Measurements from ENCODE around the gene ZNF275. TPM values are rescaled to one million over a fixed set of nuclear protein-coding genes. Genes with fewer than 3 reads are reported as not detected.

The ZNF275 gene
- total RNA-seq, 1 donor from 2014 or later, result 8.5 TPM

DNA sequence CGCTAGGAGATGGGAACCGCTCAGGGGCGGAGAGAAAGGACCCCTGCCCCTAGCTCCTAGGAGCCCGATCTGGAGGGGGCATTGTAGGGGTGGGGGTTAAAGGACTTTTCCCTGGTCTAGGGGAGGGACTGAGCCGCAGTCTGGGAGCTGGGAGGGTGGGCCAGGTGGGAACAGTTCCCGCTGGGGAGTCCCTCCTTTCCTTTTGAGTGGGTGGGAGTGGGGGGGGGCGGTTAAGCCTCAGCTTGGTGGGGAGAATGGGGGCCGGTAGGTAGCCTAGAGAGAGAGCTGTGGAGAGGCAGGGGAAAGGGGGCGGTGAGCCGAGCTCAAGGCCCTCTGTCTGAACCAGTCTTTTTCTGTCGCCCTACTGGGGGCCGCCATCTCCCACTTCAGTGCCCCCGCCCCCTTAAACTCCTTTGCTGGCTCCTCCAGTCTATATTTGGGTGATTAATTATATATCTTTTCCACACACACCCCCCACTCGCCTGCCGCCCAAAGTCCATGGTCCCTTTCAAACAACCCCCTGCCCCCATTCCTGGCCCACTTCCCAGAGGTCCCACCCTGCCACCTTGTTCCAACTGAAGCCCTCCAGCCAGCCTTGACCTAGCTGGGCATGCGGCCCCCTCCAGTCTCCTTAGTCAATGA is 822 bp downstream of the ZNF275 start:
- H3K4me3 Mint-ChIP-seq (ENCODE audit: unreplicated experiment), result peak overlapping the region; percentile 83

DNA sequence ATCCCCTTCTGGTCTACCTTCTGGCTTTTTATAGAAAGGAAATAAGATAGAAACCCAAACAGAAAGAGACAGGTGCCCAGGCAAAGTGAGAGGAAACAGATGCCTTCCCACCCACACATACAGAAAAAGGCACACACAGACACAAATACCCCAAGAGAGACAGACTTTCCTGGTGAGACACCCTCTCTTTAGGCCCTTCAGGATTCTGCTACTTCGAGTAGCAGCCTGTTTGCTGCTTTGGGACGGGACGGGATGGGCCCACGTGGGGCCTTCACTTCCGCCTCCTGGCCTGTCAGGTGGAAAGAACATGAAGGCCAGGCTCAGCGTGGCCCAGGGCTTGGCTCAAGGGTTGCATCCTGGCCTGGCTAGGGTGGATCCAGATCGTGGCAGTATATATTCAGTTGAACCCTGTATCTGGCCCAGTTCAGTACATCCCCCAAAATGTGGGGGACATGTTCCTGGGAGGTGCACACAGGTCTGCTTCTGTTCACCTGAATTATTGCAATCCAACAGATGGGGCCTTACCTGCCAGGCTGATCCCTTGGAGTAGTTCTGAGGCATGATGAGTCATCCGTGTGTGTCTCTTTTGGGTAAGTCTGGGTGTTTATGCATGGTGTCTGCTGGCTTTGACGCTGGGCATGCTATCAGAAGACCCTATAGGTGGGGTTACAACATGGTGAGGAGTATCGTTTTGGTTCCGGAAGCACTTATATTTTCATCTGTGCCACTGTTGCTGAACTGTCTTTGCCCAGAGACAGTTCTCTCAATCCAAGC is 2.4 kb downstream of the ZNF275 start:
- H3K36me3 Mint-ChIP-seq (ENCODE audit: unreplicated experiment), result no peaks in the 10 kb centered on the region
- no peak for DNase-seq
- TF ChIP-seq, protein P1, sequence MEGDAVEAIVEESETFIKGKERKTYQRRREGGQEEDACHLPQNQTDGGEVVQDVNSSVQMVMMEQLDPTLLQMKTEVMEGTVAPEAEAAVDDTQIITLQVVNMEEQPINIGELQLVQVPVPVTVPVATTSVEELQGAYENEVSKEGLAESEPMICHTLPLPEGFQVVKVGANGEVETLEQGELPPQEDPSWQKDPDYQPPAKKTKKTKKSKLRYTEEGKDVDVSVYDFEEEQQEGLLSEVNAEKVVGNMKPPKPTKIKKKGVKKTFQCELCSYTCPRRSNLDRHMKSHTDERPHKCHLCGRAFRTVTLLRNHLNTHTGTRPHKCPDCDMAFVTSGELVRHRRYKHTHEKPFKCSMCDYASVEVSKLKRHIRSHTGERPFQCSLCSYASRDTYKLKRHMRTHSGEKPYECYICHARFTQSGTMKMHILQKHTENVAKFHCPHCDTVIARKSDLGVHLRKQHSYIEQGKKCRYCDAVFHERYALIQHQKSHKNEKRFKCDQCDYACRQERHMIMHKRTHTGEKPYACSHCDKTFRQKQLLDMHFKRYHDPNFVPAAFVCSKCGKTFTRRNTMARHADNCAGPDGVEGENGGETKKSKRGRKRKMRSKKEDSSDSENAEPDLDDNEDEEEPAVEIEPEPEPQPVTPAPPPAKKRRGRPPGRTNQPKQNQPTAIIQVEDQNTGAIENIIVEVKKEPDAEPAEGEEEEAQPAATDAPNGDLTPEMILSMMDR (IDR thresholded peaks at IDR 0.05; ENCODE audit: partially characterized antibody, unreplicated experiment), result no peak
- H3K4me3 Mint-ChIP-seq (ENCODE audit: unreplicated experiment), result no peak overlapping the region
- no peak overlapping the region for H3K27ac Mint-ChIP-seq (ENCODE audit: unreplicated experiment)
- no peaks in the 10 kb centered on the region for H3K4me1 Mint-ChIP-seq (ENCODE audit: low read depth, unreplicated experiment)
- H3K27me3 Mint-ChIP-seq (ENCODE audit: unreplicated experiment), result peaks cover 3% of the 10 kb centered on the region
- H3K9me3 Mint-ChIP-seq (ENCODE audit: unreplicated experiment), result no peaks in the 10 kb centered on the region

More for the DNA sequence above, 822 bp downstream of the ZNF275 start:
- no peak overlapping the region for H3K27ac Mint-ChIP-seq (ENCODE audit: unreplicated experiment)
- peaks cover 1% of the 10 kb centered on the region for H3K27me3 Mint-ChIP-seq (ENCODE audit: unreplicated experiment)
- H3K4me1 Mint-ChIP-seq (ENCODE audit: low read depth, unreplicated experiment), result no peaks in the 10 kb centered on the region
- TF ChIP-seq, protein P1 (IDR thresholded peaks at IDR 0.05; ENCODE audit: partially characterized antibody, unreplicated experiment), result no peak
- DNase-seq, result no peak
- no peaks in the 10 kb centered on the region for H3K9me3 Mint-ChIP-seq (ENCODE audit: unreplicated experiment)
- H3K36me3 Mint-ChIP-seq (ENCODE audit: unreplicated experiment), result no peaks in the 10 kb centered on the region

DNA sequence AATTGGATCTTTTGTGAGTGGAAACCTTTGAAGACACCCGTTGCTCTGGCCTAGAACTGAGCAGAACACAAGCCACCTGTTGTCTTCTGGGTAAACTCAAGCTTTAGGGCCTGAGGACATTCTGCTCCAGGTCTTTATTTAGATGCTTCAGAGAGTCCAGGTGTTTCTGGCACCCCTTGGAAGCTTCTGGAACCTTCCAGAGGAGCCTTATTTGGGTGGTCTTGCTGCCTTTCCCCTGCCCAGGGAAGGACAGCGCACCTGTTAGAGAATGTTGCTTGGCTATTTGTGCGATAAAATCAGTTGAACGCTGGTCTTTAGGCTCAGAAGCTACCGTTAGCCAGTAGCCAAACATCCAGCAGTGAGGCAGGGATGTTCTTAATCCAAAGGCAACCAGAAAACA is 3.0 kb downstream of the ZNF275 start:
- Mint-ChIP-seq H3K4me1 (ENCODE audit: low read depth, unreplicated experiment) (no peaks in the 10 kb centered on the region), H3K27ac (ENCODE audit: unreplicated experiment) (no peak overlapping the region), H3K9me3 (ENCODE audit: unreplicated experiment) (no peaks in the 10 kb centered on the region), H3K27me3 (ENCODE audit: unreplicated experiment) (peaks cover 3% of the 10 kb centered on the region), H3K4me3 (ENCODE audit: unreplicated experiment) (no peak overlapping the region), H3K36me3 (ENCODE audit: unreplicated experiment) (no peaks in the 10 kb centered on the region)
- DNase-seq, result no peak
- TF ChIP-seq, protein P1 (IDR thresholded peaks at IDR 0.05; ENCODE audit: partially characterized antibody, unreplicated experiment), result no peak

DNA sequence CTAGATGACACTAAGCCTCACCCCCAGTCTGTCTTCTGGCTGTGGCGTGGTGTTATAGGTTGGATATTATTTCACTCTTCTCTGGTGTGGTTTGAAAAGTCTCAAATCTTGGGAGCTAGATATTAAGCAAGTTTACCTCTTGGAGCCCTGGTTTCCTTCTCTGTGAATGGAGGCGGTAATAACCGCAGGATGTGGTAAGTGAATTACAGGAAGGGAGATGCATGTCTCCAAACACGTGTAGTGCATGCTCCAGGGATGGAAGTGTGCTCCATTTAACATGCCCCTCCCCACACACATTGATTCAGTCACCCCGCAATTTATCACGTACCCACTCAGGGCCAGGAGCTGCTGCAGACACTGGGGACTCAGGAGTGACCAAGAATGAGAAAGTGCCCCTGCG is 4.9 kb downstream of the ZNF275 start:
- no peaks in the 10 kb centered on the region for H3K36me3 Mint-ChIP-seq (ENCODE audit: unreplicated experiment)
- peaks cover 3% of the 10 kb centered on the region for H3K27me3 Mint-ChIP-seq (ENCODE audit: unreplicated experiment)
- H3K27ac Mint-ChIP-seq (ENCODE audit: unreplicated experiment), result no peak overlapping the region
- H3K4me3 Mint-ChIP-seq (ENCODE audit: unreplicated experiment), result no peak overlapping the region
- no peaks in the 10 kb centered on the region for H3K4me1 Mint-ChIP-seq (ENCODE audit: low read depth, unreplicated experiment)
- TF ChIP-seq, protein P1 (IDR thresholded peaks at IDR 0.05; ENCODE audit: partially characterized antibody, unreplicated experiment), result no peak
- H3K9me3 Mint-ChIP-seq (ENCODE audit: unreplicated experiment), result no peaks in the 10 kb centered on the region
- DNase-seq, result no peak

DNA sequence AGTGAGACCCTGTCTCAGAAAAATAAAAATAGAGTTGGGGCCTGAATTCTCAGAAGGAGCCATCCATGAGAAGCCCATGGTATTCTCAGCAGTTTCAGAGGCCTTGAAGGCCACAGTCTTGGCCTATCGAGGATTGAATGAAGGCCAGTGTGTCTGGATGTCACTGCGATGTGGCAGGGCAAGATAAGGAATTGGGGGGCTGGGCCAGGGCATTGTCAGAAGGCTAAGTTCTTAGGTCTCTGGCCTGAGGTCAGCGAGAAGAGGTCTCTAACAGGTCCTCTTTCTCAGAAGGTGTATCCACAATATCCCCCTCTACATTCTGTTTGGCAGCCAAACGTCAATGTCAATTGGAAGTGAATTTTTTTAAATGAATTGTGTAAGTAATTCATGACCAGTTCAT is 5.7 kb downstream of the ZNF275 start:
- DNase-seq, result no peak
- Mint-ChIP-seq H3K27me3 (ENCODE audit: unreplicated experiment) (peaks cover 3% of the 10 kb centered on the region), H3K27ac (ENCODE audit: unreplicated experiment) (no peak overlapping the region), H3K9me3 (ENCODE audit: unreplicated experiment) (no peaks in the 10 kb centered on the region), H3K4me3 (ENCODE audit: unreplicated experiment) (no peak overlapping the region), H3K4me1 (ENCODE audit: low read depth, unreplicated experiment) (no peaks in the 10 kb centered on the region), H3K36me3 (ENCODE audit: unreplicated experiment) (no peaks in the 10 kb centered on the region)
- TF ChIP-seq, protein P1 (IDR thresholded peaks at IDR 0.05; ENCODE audit: partially characterized antibody, unreplicated experiment), result no peak
